Measurements from ENCODE around the gene ANKRD30BL.
"Not testable (repeated sequence)": the region's sequence is repeated elsewhere in the genome, so short reads cannot be mapped to it uniquely, and the experiment has no call there.

- peak in 2 of 3 donors; percentile 57 to 61 for TF ChIP-seq CTCF (IDR thresholded peaks at IDR 0.05)
- TF ChIP-seq POLR2A (IDR thresholded peaks at IDR 0.05): not testable (repeated sequence)
These were observed 15.0 kb downstream of the ANKRD30BL start for GRCh38 chr2:132146774-132147173.

Data from breast epithelium (tissue), 3 donors.